ENCODE measurements around the gene IL7R. TPM values are rescaled to one million over a fixed set of nuclear protein-coding genes. Genes with fewer than 3 reads are reported as not detected.
"Not testable (repeated sequence)": the region's sequence is repeated elsewhere in the genome, so short reads cannot be mapped to it uniquely, and the experiment has no call there.

IL7R gene
- total RNA-seq, 1 experiment from 2014 or later, result 0.26 TPM

- Mint-ChIP-seq H3K4me3 (ENCODE audit: unreplicated experiment) (peak overlapping the region; percentile 10), H3K4me1 (ENCODE audit: insufficient read depth, unreplicated experiment) (peaks cover 59% of the 10 kb centered on the region), H3K36me3 (ENCODE audit: insufficient read depth, unreplicated experiment) (no peaks in the 10 kb centered on the region), H3K27me3 (ENCODE audit: insufficient read depth, unreplicated experiment) (no peaks in the 10 kb centered on the region), H3K27ac (ENCODE audit: low read depth, unreplicated experiment) (peak overlapping the region; percentile 50), H3K9me3 (ENCODE audit: unreplicated experiment) (no peaks in the 10 kb centered on the region)
- ChIA-PET POLR2A (interaction anchor here (1.4 kb wide), 1 partner anchor 19 kb away, joined by 3 read pairs; no protein-coding TSS in a partner anchor), CTCF (interaction anchor here (1.1 to 1.3 kb wide), 3 partner anchors 9 to 71 kb away, joined by 3 read pairs; no protein-coding TSS in a partner anchor)
- no peak for DNase-seq (ENCODE audit: unreplicated experiment)
- TF ChIP-seq CTCF (IDR thresholded peaks at IDR 0.05; ENCODE audit: unreplicated experiment), result no peak
- BruUV-seq (replicated peaks), result no TSS peak
- intact Hi-C loops (cut with micrococcal nuclease), result no loop called here
These were observed 2.4 kb upstream of the IL7R start for GRCh38 chr5:35854248-35854647.

- peaks cover 59% of the 10 kb centered on the region for H3K4me1 Mint-ChIP-seq (ENCODE audit: insufficient read depth, unreplicated experiment)
- intact Hi-C loops (cut with micrococcal nuclease), result loop anchor here (5.0 kb wide), 1 partner anchor 83 kb away; no protein-coding TSS in a partner anchor
- no peaks in the 10 kb centered on the region for H3K36me3 Mint-ChIP-seq (ENCODE audit: insufficient read depth, unreplicated experiment)
- peak overlapping the region; percentile 50 for H3K27ac Mint-ChIP-seq (ENCODE audit: low read depth, unreplicated experiment)
- no peaks in the 10 kb centered on the region for H3K27me3 Mint-ChIP-seq (ENCODE audit: insufficient read depth, unreplicated experiment)
- TF ChIP-seq CTCF (IDR thresholded peaks at IDR 0.05; ENCODE audit: unreplicated experiment), result no peak
- H3K4me3 Mint-ChIP-seq (ENCODE audit: unreplicated experiment), result no peak overlapping the region
- ChIA-PET CTCF (interaction anchor here (1.1 to 1.2 kb wide), 2 partner anchors 69 to 70 kb away, joined by 3 read pairs; no protein-coding TSS in a partner anchor), POLR2A (interaction anchor here (1.4 kb wide), 1 partner anchor 20 kb away, joined by 3 read pairs; no protein-coding TSS in a partner anchor)
- no TSS peak for BruUV-seq (replicated peaks)
- no peaks in the 10 kb centered on the region for H3K9me3 Mint-ChIP-seq (ENCODE audit: unreplicated experiment)
- DNase-seq (ENCODE audit: unreplicated experiment), result no peak
These were observed 1.5 kb upstream of the IL7R start for GRCh38 chr5:35855187-35855586.

- BruUV-seq (replicated peaks), result not testable (repeated sequence)
These were observed 416 bp upstream of the IL7R start for GRCh38 chr5:35856186-35856764.

GRCh38 chr5:35857606-35858205 is 1.0 kb downstream of the IL7R start:
- peak; percentile 75 for DNase-seq (ENCODE audit: unreplicated experiment)
- peaks cover 45% of the 10 kb centered on the region for H3K4me1 Mint-ChIP-seq (ENCODE audit: insufficient read depth, unreplicated experiment)
- ChIA-PET CTCF (interaction anchor here (1.1 to 1.2 kb wide), 2 partner anchors 67 to 85 kb away, joined by 4 to 6 read pairs; no protein-coding TSS in a partner anchor), POLR2A (interaction anchor here (0.6 to 0.9 kb wide), 2 partner anchors 10 to 197 kb away, joined by 3 read pairs; no protein-coding TSS in a partner anchor)
- no peaks in the 10 kb centered on the region for H3K9me3 Mint-ChIP-seq (ENCODE audit: unreplicated experiment)
- H3K36me3 Mint-ChIP-seq (ENCODE audit: insufficient read depth, unreplicated experiment), result no peaks in the 10 kb centered on the region
- BruUV-seq (replicated peaks), result no TSS peak
- H3K27me3 Mint-ChIP-seq (ENCODE audit: insufficient read depth, unreplicated experiment), result no peaks in the 10 kb centered on the region
- H3K4me3 Mint-ChIP-seq (ENCODE audit: unreplicated experiment), result no peak overlapping the region
- TF ChIP-seq CTCF (IDR thresholded peaks at IDR 0.05; ENCODE audit: unreplicated experiment), result no peak
- intact Hi-C loops (cut with micrococcal nuclease), result loop anchor here (5.0 kb wide), 1 partner anchor 85 kb away; no protein-coding TSS in a partner anchor
- H3K27ac Mint-ChIP-seq (ENCODE audit: low read depth, unreplicated experiment), result no peak overlapping the region

More at GRCh38 chr5:35856186-35856764, 416 bp upstream of the IL7R start:
- H3K36me3 Mint-ChIP-seq (ENCODE audit: insufficient read depth, unreplicated experiment); H3K9me3 Mint-ChIP-seq (ENCODE audit: unreplicated experiment); DNase-seq (ENCODE audit: unreplicated experiment); H3K4me3 Mint-ChIP-seq (ENCODE audit: unreplicated experiment); H3K27me3 Mint-ChIP-seq (ENCODE audit: insufficient read depth, unreplicated experiment): not testable (repeated sequence)
- intact Hi-C loops (cut with micrococcal nuclease), result loop anchor here (5.0 kb wide), 1 partner anchor 84 kb away; no protein-coding TSS in a partner anchor
- ChIA-PET CTCF (interaction anchor here (1.2 kb wide), 1 partner anchor 68 kb away, joined by 3 read pairs; no protein-coding TSS in a partner anchor), POLR2A (interaction anchor here (0.6 kb wide), 1 partner anchor 83 kb away, joined by 3 read pairs; no protein-coding TSS in a partner anchor)
- Mint-ChIP-seq H3K4me1 (ENCODE audit: insufficient read depth, unreplicated experiment) (peaks cover 53% of the 10 kb centered on the region), H3K27ac (ENCODE audit: low read depth, unreplicated experiment) (peak overlapping the region; percentile 4)

Measured in MCF 10A (cell line).